GM13976 (cell line): ENCODE results near the gene UBLCP1.
"Not testable (repeated sequence)": the region's sequence is repeated elsewhere in the genome, so short reads cannot be mapped to it uniquely, and the experiment has no call there.

Source experiments
- DNase-seq: peaks from one replicate; pipeline ENCODE4 v3.0.0; 2012; ENCODE audit warnings: low spot score
- in situ Hi-C: fragments of 300-500 bp; cut with MboI; formaldehyde crosslinking; loops from one replicate; pipeline ENCODE4 v1.12.0; 2022; ENCODE audit warnings: low sequenced_read_pairs, mixed read lengths, inconsistent platforms; ENCODE audit not compliant: unreplicated experiment
- TF ChIP-seq, protein P1 (sequence below): IDR thresholded peaks from 2 replicates; pipeline ENCODE4 v1.5.1; 2012; ENCODE audit warnings: borderline replicate concordance, mild to moderate bottlenecking; ENCODE audit not compliant: insufficient read depth; ENCODE audit errors: extremely low read depth, missing control alignments, control extremely low read depth

The UBLCP1 gene

DNA sequence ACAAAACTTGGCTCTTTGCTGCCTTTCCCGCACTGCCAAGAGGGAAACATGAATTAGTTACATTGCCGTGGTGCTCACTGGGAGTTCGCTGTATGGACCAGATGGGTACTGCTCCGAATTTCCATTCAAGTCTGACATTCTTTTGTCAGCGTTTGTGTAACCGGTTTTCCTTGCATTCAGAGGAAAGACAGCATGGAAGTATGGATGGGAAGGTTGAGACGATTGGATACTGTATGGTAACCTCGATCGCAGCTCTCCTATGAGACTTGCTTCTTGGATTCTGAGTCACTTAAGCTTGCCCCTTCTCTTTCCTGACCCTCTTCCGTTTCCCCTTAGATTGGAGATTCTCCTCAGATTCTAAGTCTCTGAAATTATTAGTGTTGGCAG, 625 bp upstream of the UBLCP1 start:
- TF ChIP-seq, protein P1, sequence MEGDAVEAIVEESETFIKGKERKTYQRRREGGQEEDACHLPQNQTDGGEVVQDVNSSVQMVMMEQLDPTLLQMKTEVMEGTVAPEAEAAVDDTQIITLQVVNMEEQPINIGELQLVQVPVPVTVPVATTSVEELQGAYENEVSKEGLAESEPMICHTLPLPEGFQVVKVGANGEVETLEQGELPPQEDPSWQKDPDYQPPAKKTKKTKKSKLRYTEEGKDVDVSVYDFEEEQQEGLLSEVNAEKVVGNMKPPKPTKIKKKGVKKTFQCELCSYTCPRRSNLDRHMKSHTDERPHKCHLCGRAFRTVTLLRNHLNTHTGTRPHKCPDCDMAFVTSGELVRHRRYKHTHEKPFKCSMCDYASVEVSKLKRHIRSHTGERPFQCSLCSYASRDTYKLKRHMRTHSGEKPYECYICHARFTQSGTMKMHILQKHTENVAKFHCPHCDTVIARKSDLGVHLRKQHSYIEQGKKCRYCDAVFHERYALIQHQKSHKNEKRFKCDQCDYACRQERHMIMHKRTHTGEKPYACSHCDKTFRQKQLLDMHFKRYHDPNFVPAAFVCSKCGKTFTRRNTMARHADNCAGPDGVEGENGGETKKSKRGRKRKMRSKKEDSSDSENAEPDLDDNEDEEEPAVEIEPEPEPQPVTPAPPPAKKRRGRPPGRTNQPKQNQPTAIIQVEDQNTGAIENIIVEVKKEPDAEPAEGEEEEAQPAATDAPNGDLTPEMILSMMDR: no peak
- DNase-seq: no peak
- in situ Hi-C loops: no loop called here

DNA sequence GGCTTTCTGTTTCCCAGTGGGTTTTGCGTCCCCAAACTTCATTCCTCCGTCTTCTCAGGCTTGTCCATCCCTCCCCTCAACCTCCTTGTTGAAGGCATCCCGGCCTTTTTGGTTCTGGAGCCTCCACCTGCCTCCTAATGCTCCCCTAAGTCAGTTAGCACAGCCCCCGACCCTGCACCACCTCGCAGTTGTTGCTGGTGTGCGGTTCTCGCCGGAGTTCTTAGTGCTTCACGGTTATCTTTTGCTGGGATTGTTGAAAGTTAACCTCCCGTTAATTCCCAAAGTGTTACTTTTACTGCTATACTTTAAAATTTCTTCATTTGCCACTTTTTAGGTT, 447 bp downstream of the UBLCP1 start:
- TF ChIP-seq, protein P1: no peak
- in situ Hi-C loops: no loop called here
- no peak for DNase-seq

DNA sequence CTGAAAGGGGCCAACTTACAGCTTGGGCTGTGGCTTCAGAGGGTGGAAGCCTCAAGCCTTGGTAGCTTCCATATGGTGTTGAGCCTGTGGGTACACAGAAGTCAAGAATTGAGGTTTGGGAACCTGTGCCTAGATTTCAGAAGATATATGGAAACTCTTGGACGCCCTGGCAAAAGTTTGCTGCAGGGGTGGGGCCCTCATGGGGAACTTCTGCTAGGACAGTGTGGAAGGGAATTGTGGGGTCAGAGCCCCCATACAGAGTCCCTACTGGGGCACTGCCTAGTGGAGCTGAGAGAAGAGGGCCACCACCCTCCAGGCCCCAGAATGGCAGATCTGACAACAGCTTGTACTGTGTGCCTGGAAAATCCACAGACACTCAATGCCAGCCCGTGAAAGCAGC, 3.7 kb downstream of the UBLCP1 start:
- in situ Hi-C loops, DNase-seq: not testable (repeated sequence)

- in situ Hi-C loops: no loop called here
- TF ChIP-seq, protein P1: no peak
- DNase-seq: no peak
These were observed 6.6 kb downstream of the UBLCP1 start for GRCh38 chr5:159269723-159270122.

DNA sequence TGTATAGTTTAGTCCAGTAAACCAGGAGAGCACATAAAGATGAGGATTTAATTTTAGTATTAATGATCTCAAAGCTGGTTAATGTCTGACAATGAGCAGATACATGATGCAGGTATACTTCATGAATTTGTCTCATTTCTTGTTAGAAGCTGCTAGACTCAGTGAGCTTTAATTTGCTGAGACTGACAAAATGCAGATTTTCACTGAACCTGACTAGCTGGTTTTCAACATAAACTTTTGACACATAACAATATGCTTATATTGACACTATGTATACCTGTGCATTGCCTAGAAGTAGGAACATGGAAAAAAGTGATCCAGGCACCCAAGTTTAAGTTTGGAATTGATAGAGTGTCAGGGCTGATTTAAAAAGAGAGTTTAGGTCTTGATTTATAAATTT, 10.8 kb downstream of the UBLCP1 start:
- no peak for DNase-seq
- in situ Hi-C loops: no loop called here
- TF ChIP-seq, protein P1: no peak

GRCh38 chr5:159274676-159275075, 11.6 kb downstream of the UBLCP1 start:
- in situ Hi-C loops: no loop called here
- TF ChIP-seq, protein P1: no peak
- DNase-seq: no peak

DNA sequence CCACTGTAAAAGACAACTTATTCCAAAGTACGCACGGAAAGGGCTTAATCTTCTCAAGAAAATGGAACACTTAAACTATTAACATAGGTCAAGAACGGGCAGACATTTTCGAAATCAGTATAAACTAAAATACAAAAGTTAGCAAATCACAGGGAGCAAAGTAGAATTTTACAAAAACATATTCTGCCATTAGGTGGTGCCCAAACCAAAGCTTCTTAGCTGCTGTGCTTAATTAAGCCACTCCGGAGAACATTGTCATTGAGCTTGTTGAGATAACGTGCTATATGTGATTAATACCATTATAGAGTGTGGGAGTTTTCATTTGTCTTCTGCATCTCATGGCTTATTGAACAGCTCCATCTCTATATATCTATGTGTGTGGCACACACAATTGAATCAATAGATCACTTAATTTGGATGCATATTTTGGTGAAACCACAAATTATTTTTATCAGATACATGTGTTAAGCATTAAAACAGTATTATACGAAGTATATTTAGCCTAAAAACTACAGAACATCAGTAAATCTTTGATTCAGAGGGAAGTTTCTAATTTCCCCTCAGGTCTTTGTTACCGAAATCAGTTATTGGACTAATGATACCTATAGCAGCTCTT, 23.4 kb downstream of the UBLCP1 start:
- TF ChIP-seq, protein P1: peak; percentile 19
- no peak for DNase-seq
- in situ Hi-C loops: no loop called here
